GM19372 (cell line): ENCODE data around the gene AP5S1.

Source experiments
- ATAC-seq: cut with Tn5 transposase; IDR thresholded peaks from one replicate; pipeline ENCODE4 v1.9.1; 2021; ENCODE audit warnings: mild to moderate bottlenecking, low read depth, moderate library complexity; ENCODE audit not compliant: unreplicated experiment

Gene AP5S1, protein sequence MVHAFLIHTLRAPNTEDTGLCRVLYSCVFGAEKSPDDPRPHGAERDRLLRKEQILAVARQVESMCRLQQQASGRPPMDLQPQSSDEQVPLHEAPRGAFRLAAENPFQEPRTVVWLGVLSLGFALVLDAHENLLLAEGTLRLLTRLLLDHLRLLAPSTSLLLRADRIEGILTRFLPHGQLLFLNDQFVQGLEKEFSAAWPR

DNA sequence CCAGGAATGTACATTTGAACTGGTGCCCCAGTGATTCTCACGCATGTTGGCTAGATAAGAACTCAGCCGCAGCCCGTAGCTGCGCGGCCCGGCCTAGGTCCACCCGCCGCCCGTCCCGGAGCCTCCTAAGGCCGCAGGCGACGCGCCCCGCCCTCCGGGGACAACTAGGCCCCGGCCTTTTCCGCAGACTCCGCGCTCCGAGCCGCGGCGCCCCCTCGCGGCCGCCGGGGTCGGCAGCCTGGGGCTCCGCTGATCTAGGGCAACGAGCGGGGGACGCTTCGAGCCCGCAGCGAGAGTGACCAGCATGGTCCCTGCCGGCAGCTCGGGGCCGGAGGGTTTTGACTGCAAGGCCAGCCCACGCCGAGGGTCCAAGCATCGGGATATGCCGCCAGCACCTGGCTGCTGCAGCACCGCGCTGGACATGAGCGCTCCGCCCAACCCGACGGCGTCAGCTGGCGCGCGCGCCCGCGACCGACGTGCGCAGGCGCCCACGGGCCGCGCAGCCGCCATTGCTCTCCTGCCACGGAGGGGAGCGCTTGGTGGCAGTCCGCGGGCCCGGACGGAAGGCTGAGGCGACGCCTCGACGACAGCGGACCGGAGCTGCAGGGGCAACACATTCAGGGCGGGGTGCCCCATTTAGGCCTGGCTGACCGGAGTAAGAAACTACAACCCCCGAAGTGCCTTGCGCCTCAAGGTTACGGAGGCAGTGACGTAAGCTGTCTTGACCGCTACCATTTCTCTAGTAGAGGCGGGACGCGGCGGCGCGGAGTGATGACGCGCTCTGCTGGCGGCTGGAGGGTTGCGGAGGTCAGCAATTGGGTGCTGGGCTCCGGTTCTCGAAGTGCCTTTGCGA lies at the start of gene AP5S1:
TSS of gene AP5S1 (plus strand) at position 500 of the 853 bp plus-strand sequence. CDS start 1,571 bp downstream, outside the sequence.
- peak; percentile 85 for ATAC-seq

DNA sequence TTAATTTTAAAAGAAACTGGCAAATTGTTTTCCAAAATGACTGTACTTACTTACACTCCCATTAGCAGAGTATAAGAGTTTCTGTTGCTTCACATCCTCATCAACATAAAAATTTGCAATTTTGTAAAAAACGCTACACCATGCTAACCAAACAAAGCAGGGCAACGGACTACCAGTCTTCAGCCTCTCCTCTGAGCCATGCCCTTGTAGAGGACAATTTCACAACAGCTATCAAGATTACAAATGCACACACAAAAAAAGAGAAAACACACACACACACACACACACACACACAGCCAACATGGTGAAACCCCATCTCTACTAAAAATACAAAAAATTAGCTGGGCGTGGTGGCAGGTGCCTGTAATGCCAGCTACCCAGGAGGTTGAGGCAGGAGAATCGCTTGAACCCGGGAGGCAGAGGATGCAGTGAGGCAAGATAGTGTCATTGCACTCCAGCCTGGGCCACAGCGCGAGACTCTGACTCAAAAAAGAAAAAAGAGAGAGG lies 48.7 kb upstream of the AP5S1 start:
- ATAC-seq = no peak

GRCh38 chr20:3775457-3776108 lies 44.8 kb upstream of the AP5S1 start:
- no peak for ATAC-seq

GRCh38 chr20:3777381-3777715 lies 43.0 kb upstream of the AP5S1 start:
- ATAC-seq = no peak

- no peak for ATAC-seq
Observed at GRCh38 chr20:3777716-3778629, 42.4 kb upstream of the AP5S1 start.

GRCh38 chr20:3778976-3779375 lies 41.4 kb upstream of the AP5S1 start:
- ATAC-seq = no peak

- ATAC-seq = peak; percentile 55
Observed at GRCh38 chr20:3781153-3781910, 39.0 kb upstream of the AP5S1 start, which contains the start of gene SPEF1. Gene SPEF1 (minus strand): TSS chr20:3781448. CDS start chr20:3781287, 161 bp downstream.

DNA sequence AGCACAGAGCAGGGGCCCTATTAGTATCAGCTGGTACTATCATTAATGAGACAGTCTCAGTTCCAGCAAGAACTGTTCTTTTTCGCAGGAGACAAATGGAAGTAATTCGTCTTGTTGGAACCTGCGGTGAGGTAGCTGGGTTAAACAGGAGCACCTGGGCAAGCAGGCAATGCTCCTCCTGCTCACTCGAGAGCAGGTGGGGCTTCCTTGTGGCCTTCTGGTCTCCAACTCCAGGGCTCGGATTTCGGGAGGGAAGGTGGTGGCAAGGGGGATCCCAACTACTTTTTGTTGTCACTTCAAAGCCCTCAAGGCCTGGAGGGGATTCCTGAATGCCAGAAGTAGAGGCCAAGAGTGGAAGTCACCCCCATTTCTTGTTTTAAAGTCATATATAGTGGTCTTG lies 37.8 kb upstream of the AP5S1 start:
- ATAC-seq = no peak

DNA sequence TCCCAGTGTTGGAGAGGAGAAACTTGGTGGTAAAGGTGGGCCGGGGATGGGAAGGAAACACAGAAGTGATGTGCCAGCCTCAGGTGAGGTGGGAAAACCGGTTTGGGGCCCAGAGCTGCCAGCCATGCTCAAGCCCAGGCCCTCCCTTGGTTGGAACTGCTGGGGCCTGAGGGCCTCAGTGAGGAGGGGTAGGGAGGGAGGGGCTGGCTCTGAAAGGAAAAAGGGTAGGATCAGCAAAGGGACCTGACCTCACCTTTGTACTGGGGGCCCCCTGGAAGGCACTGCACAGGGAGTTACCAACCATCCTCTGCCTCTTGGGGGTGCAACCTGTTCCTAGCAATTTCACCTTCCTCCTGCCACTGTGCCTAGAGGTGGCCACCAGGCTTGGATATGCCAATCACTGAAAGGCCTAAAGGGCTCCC lies 37.3 kb upstream of the AP5S1 start:
- no peak for ATAC-seq

- no peak for ATAC-seq
Observed at GRCh38 chr20:3783511-3784195, 36.7 kb upstream of the AP5S1 start.

GRCh38 chr20:3784216-3784853 lies 36.0 kb upstream of the AP5S1 start:
- no peak for ATAC-seq

DNA sequence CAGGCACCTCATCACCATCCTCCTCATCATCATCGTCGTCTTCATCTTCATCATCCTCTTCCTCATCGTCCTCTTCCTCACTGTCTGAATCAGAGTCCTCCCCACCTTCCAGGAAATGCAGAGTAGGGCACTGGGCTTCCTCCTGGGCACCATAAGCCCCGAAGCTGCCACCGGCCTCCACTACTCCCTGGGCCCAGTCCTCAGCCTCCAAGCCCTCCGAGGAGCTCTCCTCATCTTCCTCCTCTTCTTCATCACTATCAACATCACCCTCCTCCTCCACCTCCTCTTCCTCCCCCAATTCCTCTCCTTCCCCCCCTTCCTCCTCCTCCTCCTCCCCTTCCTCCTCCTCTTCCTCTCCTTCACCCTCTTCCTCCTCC lies 35.5 kb upstream of the AP5S1 start:
- no peak for ATAC-seq

- no peak for ATAC-seq
Observed at GRCh38 chr20:3785240-3786125, 34.9 kb upstream of the AP5S1 start.

DNA sequence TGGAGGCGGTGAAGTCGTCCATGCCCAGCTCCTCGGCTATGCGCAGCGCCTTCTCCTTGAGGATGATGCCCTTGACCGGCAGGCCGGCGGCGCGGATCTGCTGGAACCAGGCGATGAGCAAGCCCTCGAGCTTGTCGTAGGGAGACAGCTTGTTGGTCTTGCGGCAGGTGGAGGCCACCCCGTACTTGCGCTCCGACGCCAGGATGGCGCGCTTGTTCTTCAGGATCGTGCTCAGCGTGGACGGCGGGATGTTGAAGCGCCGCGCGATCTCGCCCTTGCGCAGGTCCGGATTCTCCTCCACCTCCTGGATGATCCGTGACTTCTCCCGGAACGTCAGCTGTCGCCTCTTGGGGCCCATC lies 34.2 kb upstream of the AP5S1 start:
- peak; percentile 33 for ATAC-seq

GRCh38 chr20:3786665-3787323 lies 33.6 kb upstream of the AP5S1 start, which contains the start of gene CENPB:
Gene CENPB (minus strand): TSS chr20:3786740. CDS start chr20:3786483, 257 bp downstream.
- peak; percentile 79 for ATAC-seq

- no peak for ATAC-seq
Observed at GRCh38 chr20:3787324-3788014, 32.9 kb upstream of the AP5S1 start.
